Naive thymus-derived CD4-positive, alpha-beta T cell (primary cell): Measurements from ENCODE around the gene MARVELD3. TPM values are rescaled to one million over a fixed set of nuclear protein-coding genes. Genes with fewer than 3 reads are reported as not detected.
"Not testable (repeated sequence)": the region's sequence is repeated elsewhere in the genome, so short reads cannot be mapped to it uniquely, and the experiment has no call there.

Source experiments
- ATAC-seq: fragments of 150-1000 bp; cut with Tn5 transposase; 2 replicates; pipeline ENCODE4 v1.10.0; 2021; ENCODE audit warnings: mild to moderate bottlenecking, moderate library complexity
- CTCF ChIA-PET: fragments of 350-600 bp; sonication (Branson Sonifier 250); formaldehyde crosslinking; loops from one replicate; lab custom pipeline; 2021; ENCODE audit warnings: antibody characterized with exemption; lab: Charles Lee
- POLR2A ChIA-PET: fragments of 350-600 bp; sonication (Branson Sonifier 250); formaldehyde crosslinking; loops from one replicate; lab custom pipeline; 2021; ENCODE audit warnings: antibody characterized with exemption, inconsistent platforms; lab: Charles Lee
- DNase-seq, 9 donors: peaks; one replicate each; pipeline versions ENCODE4 v3.0.0 to v3.0.0-alpha.2; 2020 to 2022; ENCODE audit warnings: mixed read lengths in 1 of 9
- H3K27ac ChIP-seq: one replicate; pipeline ENCODE4 v1.7.0; 2013; ENCODE audit warnings: mild to moderate bottlenecking, low read depth, low read length, moderate library complexity
- H3K27me3 ChIP-seq, 2 donors: one replicate each; pipeline ENCODE4 v1.7.0; 2013; ENCODE audit warnings: low read length in 2 of 2, mild to moderate bottlenecking in 2 of 2, moderate library complexity in 2 of 2; ENCODE audit not compliant: control insufficient read depth in 2 of 2, insufficient read depth in 2 of 2
- H3K36me3 ChIP-seq, 3 experiments: 1 replicate in 2 of 3; 2 replicates in 1 of 3; pipeline ENCODE4 v1.7.0; 2013; ENCODE audit warnings: low read length in 3 of 3, mild to moderate bottlenecking in 3 of 3, moderate library complexity in 1 of 3; ENCODE audit not compliant: insufficient read depth in 3 of 3, control insufficient read depth in 2 of 3
- H3K4me1 ChIP-seq, 2 donors: one replicate each; pipeline ENCODE4 v1.7.0; 2013; ENCODE audit warnings: low read length in 2 of 2, mild to moderate bottlenecking in 2 of 2, moderate library complexity in 1 of 2; ENCODE audit not compliant: control insufficient read depth in 2 of 2, insufficient read depth in 2 of 2
- H3K4me3 ChIP-seq: 2 replicates; pipeline ENCODE4 v1.7.0; 2013; ENCODE audit warnings: mild to moderate bottlenecking, low read length
- H3K9me3 ChIP-seq, 3 experiments: 1 replicate in 2 of 3; 2 replicates in 1 of 3; pipeline ENCODE4 v1.7.0; 2013; ENCODE audit warnings: low read length in 3 of 3; ENCODE audit not compliant: control insufficient read depth in 2 of 3
- H3K27ac Mint-ChIP-seq, 9 donors: one replicate each; pipeline ENCODE4 v1.8.0; 2020 to 2022; ENCODE audit warnings: mixed read lengths in 9 of 9, mild to moderate bottlenecking in 8 of 9, moderate library complexity in 5 of 9, inconsistent platforms in 2 of 9
- H3K27me3 Mint-ChIP-seq, 5 donors: one replicate each; pipeline ENCODE4 v1.8.0; 2021 to 2022; ENCODE audit warnings: mixed read lengths in 5 of 5, mild to moderate bottlenecking in 1 of 5
- H3K36me3 Mint-ChIP-seq, 5 donors: one replicate each; pipeline ENCODE4 v1.8.0; 2020 to 2022; ENCODE audit warnings: mixed read lengths in 5 of 5, mild to moderate bottlenecking in 3 of 5, inconsistent platforms in 1 of 5
- H3K4me1 Mint-ChIP-seq, 7 donors: one replicate each; pipeline ENCODE4 v1.8.0; 2020 to 2022; ENCODE audit warnings: mixed read lengths in 7 of 7, mild to moderate bottlenecking in 3 of 7, inconsistent platforms in 1 of 7
- H3K4me3 Mint-ChIP-seq, 10 donors: one replicate each; pipeline ENCODE4 v1.8.0; 2020 to 2022; ENCODE audit warnings: mild to moderate bottlenecking in 10 of 10, mixed read lengths in 10 of 10, moderate library complexity in 6 of 10, inconsistent platforms in 2 of 10
- H3K9me3 Mint-ChIP-seq, 11 donors: one replicate each; pipeline ENCODE4 v1.8.0; 2020 to 2022; ENCODE audit warnings: mixed read lengths in 11 of 11, mild to moderate bottlenecking in 4 of 11, inconsistent platforms in 1 of 11, moderate library complexity in 1 of 11
- intact Hi-C, 2 donors: fragments of 100-400 bp; cut with micrococcal nuclease; formaldehyde crosslinking; loops; one replicate each; pipeline ENCODE4 v1.15.1; 2023
- polyA plus RNA-seq, 2 donors: library from polyadenylated mRNA; unstranded; fragments of 300-500 nt; fragmentation: Illumina TruSeq; gene quantifications; one replicate each; pipeline ENCODE4 v1.2.3, GENCODE V29; 2021
- total RNA-seq, 6 experiments: library from RNA in 5 of 6; stranded (reverse) in 5 of 6; gene quantifications; 1 replicate in 5 of 6; 2 replicates in 1 of 6; pipeline ENCODE4 v1.2.3 and lab custom pipeline; 2021 to 2026

Gene MARVELD3
- total and polyA plus RNA-seq, 7 experiments from 2014 or later, result not detected

DNA sequence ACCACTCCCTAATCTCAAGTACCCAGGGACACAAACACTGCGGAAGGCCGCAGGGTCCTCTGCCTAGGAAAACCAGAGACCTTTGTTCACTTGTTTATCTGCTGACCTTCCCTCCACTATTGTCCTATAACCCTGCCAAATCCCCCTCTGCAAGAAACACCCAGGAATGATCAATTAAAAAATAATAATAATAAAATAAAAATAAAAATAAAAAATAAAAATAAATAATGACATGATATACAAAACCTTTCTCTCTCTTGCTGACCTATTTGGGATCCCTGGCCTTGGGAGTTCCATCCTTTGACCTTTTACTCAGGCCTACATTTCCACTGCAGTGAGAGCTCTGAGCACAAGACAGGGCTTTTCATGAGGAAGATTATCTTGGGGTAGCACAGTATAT is 35.9 kb upstream of the MARVELD3 start:
- intact Hi-C loops, CTCF ChIA-PET, H3K4me3 Mint-ChIP-seq, H3K27me3 ChIP-seq, H3K36me3 Mint-ChIP-seq, H3K9me3 Mint-ChIP-seq, H3K4me1 Mint-ChIP-seq, H3K9me3 ChIP-seq, DNase-seq, H3K4me1 ChIP-seq, H3K36me3 ChIP-seq, H3K27ac ChIP-seq, H3K27ac Mint-ChIP-seq, H3K4me3 ChIP-seq, ATAC-seq, POLR2A ChIA-PET: not testable (repeated sequence)
- peaks cover 32 to 66% (median 55%) of the 10 kb centered on the region in 5 donors for H3K27me3 Mint-ChIP-seq

DNA sequence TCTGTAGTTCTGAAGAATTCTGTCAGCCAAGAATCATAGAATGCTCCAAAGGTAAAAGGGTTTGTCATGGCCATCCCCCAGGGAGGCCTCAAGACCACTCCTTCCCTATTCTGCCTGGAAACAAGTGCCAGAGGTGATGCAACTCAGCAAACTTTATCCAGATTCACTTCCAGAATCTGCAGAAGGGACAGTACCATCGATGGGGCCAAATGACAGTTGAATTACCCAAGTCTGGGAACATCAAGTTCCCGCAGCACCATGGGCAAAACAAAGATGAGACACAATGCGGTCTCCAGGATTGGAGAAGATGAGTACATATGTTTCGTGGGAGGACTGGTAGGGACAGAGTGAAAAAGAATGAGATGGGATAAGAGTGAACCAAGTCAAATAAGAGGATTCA is 35.4 kb upstream of the MARVELD3 start:
- no peaks in the 10 kb centered on the region for H3K36me3 ChIP-seq
- Mint-ChIP-seq H3K27ac (no peak overlapping the region), H3K27me3 (peaks cover 29 to 64% (median 56%) of the 10 kb centered on the region in 5 donors), H3K9me3 (peaks cover 0 to 9% (median 0%) of the 10 kb centered on the region in 11 donors), H3K36me3 (no peaks in the 10 kb centered on the region), H3K4me1 (peaks cover 0 to 3% (median 0%) of the 10 kb centered on the region in 7 donors), H3K4me3 (no peak overlapping the region)
- intact Hi-C loops, result no loop called here
- H3K9me3 ChIP-seq, result no peaks in the 10 kb centered on the region
- peaks cover 0 to 3% of the 10 kb centered on the region in 2 donors for H3K27me3 ChIP-seq
- H3K4me1 ChIP-seq, result no peaks in the 10 kb centered on the region
- H3K27ac ChIP-seq, result no peak overlapping the region
- ChIA-PET CTCF (no interaction called here), POLR2A (no interaction called here)
- DNase-seq (no peak), ATAC-seq (no peak)
- H3K4me3 ChIP-seq, result no peak overlapping the region

DNA sequence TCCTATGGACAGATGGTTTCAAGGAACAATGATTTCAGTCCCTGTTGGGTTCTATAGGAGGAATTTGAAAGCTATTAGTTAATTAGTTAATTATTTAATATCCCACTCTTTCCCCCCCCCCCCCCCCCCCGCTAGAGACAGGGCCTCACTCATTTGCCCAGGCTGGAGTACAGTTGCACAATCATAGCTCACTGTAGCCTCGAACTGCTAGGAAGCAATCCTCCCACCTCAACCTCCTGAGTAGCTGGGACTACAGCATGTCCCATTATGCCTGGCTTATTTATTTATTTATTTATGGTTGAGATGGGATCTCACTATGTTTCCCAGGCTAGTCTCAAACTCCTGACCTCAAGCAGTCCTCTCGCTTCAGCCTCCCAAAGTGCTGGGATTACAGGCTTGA is 34.1 kb upstream of the MARVELD3 start:
- Mint-ChIP-seq H3K9me3 (peaks cover 0 to 9% (median 0%) of the 10 kb centered on the region in 11 donors), H3K27me3 (peaks cover 25 to 58% (median 53%) of the 10 kb centered on the region in 5 donors), H3K27ac (no peak overlapping the region), H3K4me3 (no peak overlapping the region), H3K36me3 (no peaks in the 10 kb centered on the region), H3K4me1 (peaks cover 0 to 3% (median 0%) of the 10 kb centered on the region in 7 donors)
- Histone ChIP-seq H3K27me3 (peaks cover 0 to 3% of the 10 kb centered on the region in 2 donors), H3K4me3 (no peak overlapping the region), H3K4me1 (no peaks in the 10 kb centered on the region), H3K36me3 (no peaks in the 10 kb centered on the region), H3K9me3 (no peaks in the 10 kb centered on the region), H3K27ac (no peak overlapping the region)
- intact Hi-C loops, result no loop called here
- ATAC-seq (no peak), DNase-seq (no peak)
- ChIA-PET CTCF (interaction anchor here (1.7 kb wide), 1 partner anchor 17 kb away, joined by 6 read pairs; no protein-coding TSS in a partner anchor), POLR2A (no interaction called here)

DNA sequence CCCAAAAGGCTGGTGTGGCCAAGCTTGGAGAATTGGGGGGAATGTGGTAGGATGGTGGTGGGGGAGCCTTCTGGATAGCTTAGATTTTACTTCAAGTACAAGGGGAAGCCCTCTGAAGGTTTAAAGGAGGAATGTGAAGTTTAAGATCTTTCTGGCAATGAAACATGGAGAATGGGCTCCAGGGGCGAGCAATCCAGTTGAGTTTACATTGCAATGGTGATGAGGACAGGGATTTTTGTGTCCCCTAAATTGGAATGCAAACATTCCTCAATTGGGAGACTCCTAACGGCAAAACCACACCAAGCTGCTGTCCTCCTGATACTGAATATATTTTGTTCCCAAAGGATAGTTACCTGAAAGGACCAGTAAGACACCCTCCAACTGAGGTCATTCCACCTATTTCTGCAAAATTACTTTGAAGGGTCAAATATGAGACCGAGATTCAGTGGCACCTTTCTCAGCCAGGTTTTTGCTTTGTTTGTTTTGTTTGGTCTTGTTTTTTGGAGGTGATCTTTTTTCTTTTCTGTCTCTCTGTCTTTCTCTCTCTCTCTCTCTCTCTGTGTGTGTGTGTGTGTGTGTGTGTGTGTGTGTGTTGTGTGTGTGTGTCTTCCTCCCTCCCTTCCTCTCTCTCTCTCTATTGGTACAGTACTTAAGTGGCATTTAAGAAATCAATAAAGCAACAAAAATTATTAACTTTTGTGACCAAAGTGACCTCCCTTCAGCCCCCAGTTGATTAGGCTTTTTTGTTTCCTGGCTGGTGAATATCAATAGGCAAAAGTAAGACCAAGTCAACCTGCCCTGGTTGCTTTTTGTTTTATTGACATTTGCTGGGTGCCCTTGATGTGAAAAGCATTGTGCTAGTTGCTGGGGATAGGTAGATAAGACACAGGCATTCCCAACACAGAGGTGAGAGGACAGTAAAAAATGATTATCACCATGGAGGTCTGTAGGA is 32.7 kb upstream of the MARVELD3 start:
- peaks cover 0 to 6% (median 0%) of the 10 kb centered on the region in 11 donors for H3K9me3 Mint-ChIP-seq
- no peaks in the 10 kb centered on the region for H3K4me1 ChIP-seq
- peaks cover 28 to 61% (median 51%) of the 10 kb centered on the region in 5 donors for H3K27me3 Mint-ChIP-seq
- H3K36me3 ChIP-seq, result no peaks in the 10 kb centered on the region
- H3K27ac ChIP-seq, result no peak overlapping the region
- ChIA-PET POLR2A (interaction anchor here (0.6 to 0.8 kb wide), 2 partner anchors 28 to 1675 kb away, joined by 3 read pairs; no protein-coding TSS in a partner anchor), CTCF (interaction anchor here (1.7 kb wide), 1 partner anchor 15 kb away, joined by 6 read pairs; no protein-coding TSS in a partner anchor)
- no peak for DNase-seq
- ATAC-seq, result no peak
- no peak overlapping the region for H3K4me3 Mint-ChIP-seq
- no peak overlapping the region for H3K4me3 ChIP-seq
- H3K27ac Mint-ChIP-seq, result no peak overlapping the region
- H3K27me3 ChIP-seq, result peaks cover 0 to 3% of the 10 kb centered on the region in 2 donors
- intact Hi-C loops, result no loop called here
- no peaks in the 10 kb centered on the region for H3K9me3 ChIP-seq
- H3K4me1 Mint-ChIP-seq, result no peaks in the 10 kb centered on the region
- H3K36me3 Mint-ChIP-seq, result no peaks in the 10 kb centered on the region

DNA sequence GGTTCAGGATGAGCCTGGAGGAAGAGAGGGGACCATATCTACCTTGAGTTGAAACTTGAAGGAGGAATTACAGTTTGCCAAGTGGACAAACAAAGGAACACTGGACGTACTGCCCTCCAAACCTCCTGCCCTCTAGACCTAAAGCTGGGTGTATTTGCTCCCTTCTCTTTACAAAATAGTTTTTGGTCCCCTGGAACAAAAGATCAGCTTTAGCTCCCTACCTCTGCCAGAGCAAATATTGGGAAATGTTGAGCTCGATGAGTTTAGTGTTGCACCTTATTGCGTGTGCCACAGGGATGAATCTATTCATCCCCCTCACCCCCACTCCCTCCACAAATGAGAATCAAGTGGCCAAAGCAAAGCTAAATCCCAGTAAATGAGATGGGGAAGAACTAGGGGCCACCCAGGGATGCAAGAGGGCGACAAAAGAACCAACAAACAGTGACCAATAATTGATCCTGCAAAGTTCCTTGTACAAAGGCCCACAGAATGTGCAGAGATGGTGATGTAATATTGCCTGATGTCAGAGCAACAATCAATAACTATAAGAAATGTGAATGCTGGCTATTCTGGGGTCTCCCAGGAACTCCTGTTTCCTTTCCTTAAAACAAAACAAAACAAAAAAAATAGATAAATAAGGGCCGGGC is 31.9 kb upstream of the MARVELD3 start:
- no peaks in the 10 kb centered on the region for H3K36me3 ChIP-seq
- peaks cover 32 to 55% (median 52%) of the 10 kb centered on the region in 5 donors for H3K27me3 Mint-ChIP-seq
- peaks cover 0 to 3% of the 10 kb centered on the region in 2 donors for H3K27me3 ChIP-seq
- no peak overlapping the region for H3K27ac ChIP-seq
- CTCF ChIA-PET, result interaction anchor here (1.2 kb wide), 1 partner anchor 17 kb away, joined by 5 read pairs; no protein-coding TSS in a partner anchor
- H3K4me1 Mint-ChIP-seq, result no peaks in the 10 kb centered on the region
- H3K4me3 ChIP-seq, result no peak overlapping the region
- POLR2A ChIA-PET, result interaction anchor here (0.6 to 0.7 kb wide), 2 partner anchors 18 to 30 kb away, joined by 3 read pairs; no protein-coding TSS in a partner anchor
- ATAC-seq, result no peak
- intact Hi-C loops, result no loop called here
- H3K4me1 ChIP-seq, result no peaks in the 10 kb centered on the region
- DNase-seq, result no peak
- H3K9me3 Mint-ChIP-seq, result peaks cover 0 to 1% (median 0%) of the 10 kb centered on the region in 11 donors
- no peak overlapping the region for H3K4me3 Mint-ChIP-seq
- H3K36me3 Mint-ChIP-seq, result no peaks in the 10 kb centered on the region
- no peak overlapping the region for H3K27ac Mint-ChIP-seq
- H3K9me3 ChIP-seq, result no peaks in the 10 kb centered on the region

DNA sequence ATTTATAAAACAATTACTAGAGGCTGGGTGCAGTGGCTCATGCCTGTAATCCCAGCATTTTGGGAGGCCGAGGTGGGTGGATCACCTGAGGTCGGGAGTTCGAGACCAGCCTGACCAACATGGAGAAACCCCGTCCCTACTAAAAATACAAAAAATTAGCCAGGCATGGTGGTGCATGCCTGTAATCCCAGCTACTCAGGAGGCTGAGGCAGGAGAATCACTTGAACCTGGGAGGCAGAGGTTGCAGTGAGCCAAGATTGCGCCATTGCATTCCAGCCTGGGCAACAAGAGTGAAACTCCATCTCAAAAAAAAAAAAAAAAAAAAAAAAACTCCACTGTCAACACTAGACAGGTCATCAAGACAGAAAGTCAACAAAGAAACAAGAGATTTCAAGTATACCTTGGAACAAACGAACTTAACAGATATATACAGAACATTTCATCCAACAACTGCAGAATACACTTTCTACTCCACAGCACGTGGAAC is 30.6 kb upstream of the MARVELD3 start:
- intact Hi-C loops, H3K27ac Mint-ChIP-seq, H3K4me1 ChIP-seq, H3K9me3 ChIP-seq, H3K36me3 Mint-ChIP-seq, H3K4me3 ChIP-seq, H3K9me3 Mint-ChIP-seq, H3K4me3 Mint-ChIP-seq, H3K27me3 ChIP-seq, H3K27ac ChIP-seq, ATAC-seq, DNase-seq, H3K36me3 ChIP-seq, H3K4me1 Mint-ChIP-seq, POLR2A ChIA-PET: not testable (repeated sequence)
- H3K27me3 Mint-ChIP-seq, result peaks cover 34 to 56% (median 55%) of the 10 kb centered on the region in 5 donors
- CTCF ChIA-PET, result interaction anchor here (1.2 kb wide), 1 partner anchor 16 kb away, joined by 5 read pairs; no protein-coding TSS in a partner anchor
